Rectal smooth muscle tissue (tissue), 1 donor: ENCODE measurements around the gene RPS21.

Source experiments
- H3K27ac ChIP-seq: one replicate; pipeline ENCODE4 v1.7.0; 2013; ENCODE audit warnings: low read depth, low read length, inconsistent platforms
- H3K27me3 ChIP-seq: one replicate; pipeline ENCODE4 v1.7.0; 2013; ENCODE audit warnings: low read length; ENCODE audit not compliant: control insufficient read depth, insufficient read depth
- H3K36me3 ChIP-seq: one replicate; pipeline ENCODE4 v1.7.0; 2013; ENCODE audit warnings: low read length; ENCODE audit not compliant: control insufficient read depth, insufficient read depth
- H3K4me1 ChIP-seq: one replicate; pipeline ENCODE4 v1.7.0; 2013; ENCODE audit warnings: low read length; ENCODE audit not compliant: control insufficient read depth, insufficient read depth
- H3K4me3 ChIP-seq: one replicate; pipeline ENCODE4 v1.7.0; 2013; ENCODE audit warnings: low read length
- H3K9ac ChIP-seq: one replicate; pipeline ENCODE4 v1.7.0; 2013; ENCODE audit warnings: low read length

The RPS21 gene

GRCh38 chr20:62349556-62350097 is 37.3 kb upstream of the RPS21 start:
- no peaks in the 10 kb centered on the region for H3K27me3 ChIP-seq
- no peak overlapping the region for H3K9ac ChIP-seq
- no peak overlapping the region for H3K4me3 ChIP-seq
- no peak overlapping the region for H3K27ac ChIP-seq
- peaks cover 15% of the 10 kb centered on the region for H3K4me1 ChIP-seq
- H3K36me3 ChIP-seq: peaks cover 18% of the 10 kb centered on the region

GRCh38 chr20:62350098-62350628 is 36.7 kb upstream of the RPS21 start:
- no peak overlapping the region for H3K4me3 ChIP-seq
- H3K27me3 ChIP-seq: no peaks in the 10 kb centered on the region
- peaks cover 20% of the 10 kb centered on the region for H3K4me1 ChIP-seq
- no peak overlapping the region for H3K9ac ChIP-seq
- peak overlapping the region; percentile 44 for H3K27ac ChIP-seq
- peaks cover 18% of the 10 kb centered on the region for H3K36me3 ChIP-seq

GRCh38 chr20:62350629-62351422 is 36.1 kb upstream of the RPS21 start:
- Histone ChIP-seq H3K36me3 (peaks cover 18% of the 10 kb centered on the region), H3K27me3 (no peaks in the 10 kb centered on the region), H3K4me3 (no peak overlapping the region), H3K9ac (no peak overlapping the region), H3K27ac (peak overlapping the region; percentile 85), H3K4me1 (peaks cover 27% of the 10 kb centered on the region)

DNA sequence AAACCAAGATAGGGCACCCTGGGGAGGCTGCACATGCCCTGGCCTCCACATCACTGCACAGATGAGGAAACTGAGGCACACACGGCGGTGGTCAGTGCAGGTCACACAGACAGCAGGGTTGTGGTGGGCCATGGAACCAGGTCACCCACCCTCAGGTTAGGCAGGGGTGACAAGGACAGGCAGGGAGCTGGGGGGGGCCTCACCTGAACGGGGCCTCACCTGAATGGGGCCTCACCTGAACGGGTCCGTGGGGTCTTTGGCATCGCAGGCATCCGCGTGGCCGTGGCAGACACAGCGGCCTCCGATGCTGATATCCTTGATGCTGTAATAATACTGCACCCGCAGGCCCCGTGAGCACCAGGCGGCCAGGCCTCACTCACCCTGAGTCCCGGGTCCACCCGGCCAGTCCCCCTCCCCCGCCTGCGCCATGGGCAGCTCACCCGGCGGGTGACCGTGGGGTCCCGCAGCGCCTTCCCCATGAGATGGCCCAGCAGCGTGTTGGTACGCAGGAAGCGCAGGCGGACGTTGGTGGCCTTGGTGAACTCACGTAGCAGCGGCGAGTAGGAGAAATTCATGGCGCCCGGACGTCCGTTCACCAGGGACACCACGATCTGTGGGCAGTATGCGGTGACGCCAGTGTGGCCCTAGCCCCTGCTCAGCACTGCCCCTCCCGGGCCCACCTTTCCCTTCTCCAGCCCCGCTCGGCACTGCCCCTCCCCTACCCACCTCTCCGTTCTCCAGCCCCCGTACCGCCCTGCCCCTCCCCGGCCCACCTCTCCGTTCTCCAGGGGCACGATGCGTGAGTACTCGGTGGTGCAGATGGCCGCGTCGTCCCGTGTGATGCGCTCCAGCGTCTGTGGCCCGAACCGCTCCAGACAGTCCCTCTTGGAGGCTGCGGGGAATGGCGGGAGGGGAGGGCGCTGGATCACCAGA is 35.2 kb upstream of the RPS21 start:
- peak overlapping the region; percentile 85 for H3K27ac ChIP-seq
- H3K9ac ChIP-seq: no peak overlapping the region
- H3K36me3 ChIP-seq: peaks cover 16% of the 10 kb centered on the region
- peaks cover 36% of the 10 kb centered on the region for H3K4me1 ChIP-seq
- H3K27me3 ChIP-seq: no peaks in the 10 kb centered on the region
- H3K4me3 ChIP-seq: no peak overlapping the region

DNA sequence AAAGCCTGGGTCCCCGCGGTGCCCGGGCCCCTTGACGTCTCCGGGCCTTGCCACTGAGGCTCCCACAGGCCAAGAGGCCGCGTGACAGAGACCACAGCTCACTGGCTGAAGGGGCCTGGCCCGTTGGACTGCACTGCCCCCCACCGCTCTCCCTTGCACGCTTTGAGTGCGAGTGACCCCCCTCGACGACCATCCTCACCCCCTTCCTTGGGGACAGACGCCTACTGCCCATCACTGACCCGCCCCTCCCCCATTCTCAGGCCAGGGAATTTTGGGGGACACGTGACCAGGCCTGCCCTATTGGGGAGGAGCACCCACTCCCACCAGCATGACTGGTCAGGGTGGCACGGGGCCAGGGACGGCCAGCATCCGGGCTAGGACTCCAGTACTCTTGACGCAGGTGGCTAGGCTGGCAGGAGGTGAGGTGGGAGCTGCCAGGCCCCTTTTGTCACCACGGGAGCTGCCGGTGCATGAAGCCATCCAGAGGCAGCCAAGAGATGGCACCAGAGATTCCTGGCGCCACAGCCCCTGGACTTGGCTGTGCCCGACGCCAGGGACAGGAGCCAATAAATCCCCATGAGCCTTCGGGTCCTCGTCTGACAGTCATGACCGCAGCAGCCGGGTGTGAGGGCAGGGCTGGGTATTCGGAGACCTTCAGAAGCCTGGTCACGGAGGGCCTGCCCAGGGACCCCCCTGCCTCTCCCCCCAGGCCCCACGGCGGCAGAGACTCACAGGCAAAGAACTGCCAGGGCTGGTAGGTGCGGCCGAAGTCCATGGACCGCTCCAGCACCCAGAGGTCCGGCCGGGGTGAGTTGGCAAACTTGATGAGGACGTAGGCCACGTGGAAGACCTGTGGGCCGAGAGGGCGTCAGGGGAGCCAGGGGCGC is 34.3 kb upstream of the RPS21 start:
- H3K4me1 ChIP-seq: peaks cover 45% of the 10 kb centered on the region
- H3K9ac ChIP-seq: no peak overlapping the region
- H3K27me3 ChIP-seq: no peaks in the 10 kb centered on the region
- H3K27ac ChIP-seq: peak overlapping the region; percentile 85
- H3K4me3 ChIP-seq: no peak overlapping the region
- H3K36me3 ChIP-seq: peaks cover 14% of the 10 kb centered on the region

DNA sequence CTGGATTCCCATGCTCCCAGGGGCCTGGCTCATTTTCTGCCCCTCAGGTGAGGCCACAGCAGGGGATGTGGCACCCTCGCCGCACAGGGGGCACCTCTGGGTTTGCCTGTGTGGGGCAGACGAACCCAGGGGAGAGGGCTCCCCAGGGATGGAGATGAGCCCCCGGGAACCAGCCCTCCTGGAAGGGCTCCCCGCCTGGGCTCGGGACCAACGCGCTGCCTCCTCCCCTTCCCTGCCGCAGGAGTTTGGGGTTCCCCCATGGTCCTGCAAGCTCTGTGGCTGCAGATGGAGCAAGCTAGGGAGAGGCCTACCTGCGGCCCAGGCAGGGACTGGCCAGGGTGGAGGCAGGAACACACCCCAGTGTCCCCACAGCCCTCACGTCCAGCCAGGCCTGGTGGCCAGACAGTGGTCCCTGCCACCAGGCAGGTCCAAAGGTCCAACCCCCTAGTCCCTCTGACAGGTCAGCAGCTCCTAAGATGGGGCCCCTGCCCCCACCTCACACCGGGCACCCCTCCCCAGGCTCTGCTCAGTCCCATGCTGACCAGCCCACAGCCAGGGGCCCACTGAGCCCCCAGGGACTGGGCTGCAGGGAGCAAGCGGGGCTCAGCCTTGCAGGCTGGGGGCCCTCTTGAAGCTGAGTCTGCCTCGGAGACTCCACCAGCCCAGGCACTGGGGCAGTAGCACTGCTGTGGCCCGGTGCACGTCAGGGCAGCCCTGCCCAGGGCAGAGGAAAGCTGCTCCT is 33.4 kb upstream of the RPS21 start:
- Histone ChIP-seq H3K9ac (no peak overlapping the region), H3K4me3 (no peak overlapping the region), H3K27me3 (no peaks in the 10 kb centered on the region), H3K36me3 (peaks cover 14% of the 10 kb centered on the region), H3K4me1 (peaks cover 53% of the 10 kb centered on the region), H3K27ac (peak overlapping the region; percentile 83)

DNA sequence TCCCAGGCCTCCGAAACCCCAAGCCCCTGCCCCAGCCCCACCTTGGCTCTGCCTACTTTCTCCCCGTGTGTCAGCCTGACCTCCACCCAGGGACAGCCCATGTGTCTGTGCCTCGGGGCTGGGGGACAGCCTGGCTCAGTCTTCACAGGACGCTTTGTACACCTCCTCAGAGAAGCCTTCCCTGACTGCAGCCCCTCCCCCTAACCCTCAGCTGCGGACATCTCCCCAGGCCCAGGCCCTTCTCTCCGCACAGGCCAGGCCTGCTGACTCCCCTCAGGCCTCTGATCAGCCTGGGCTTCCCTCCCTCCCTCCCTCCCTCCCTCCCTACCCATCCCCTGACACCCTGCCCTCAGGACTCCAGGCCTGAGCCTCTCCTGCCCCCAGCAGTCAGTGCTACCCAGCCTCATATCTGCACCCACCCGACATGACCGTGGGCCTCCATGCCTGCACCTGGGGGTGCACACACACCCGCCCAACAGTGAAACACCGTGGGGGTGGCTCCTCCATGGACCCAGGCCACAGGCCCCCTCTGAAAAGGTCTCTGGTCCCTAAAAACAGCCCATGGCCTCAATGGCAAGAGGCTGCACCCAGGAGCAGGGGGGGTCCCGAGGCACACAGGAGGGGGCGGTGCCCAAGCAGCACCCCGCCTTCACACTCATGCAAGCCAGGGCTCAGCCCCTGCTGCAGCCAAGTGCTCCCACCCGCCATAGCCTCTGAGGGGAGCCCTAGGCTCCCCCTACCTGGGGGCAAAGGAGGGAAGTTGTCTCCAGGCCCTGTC is 32.7 kb upstream of the RPS21 start:
- H3K4me3 ChIP-seq: no peak overlapping the region
- peaks cover 60% of the 10 kb centered on the region for H3K4me1 ChIP-seq
- peak overlapping the region; percentile 88 for H3K27ac ChIP-seq
- H3K27me3 ChIP-seq: no peaks in the 10 kb centered on the region
- no peak overlapping the region for H3K9ac ChIP-seq
- H3K36me3 ChIP-seq: peaks cover 14% of the 10 kb centered on the region

DNA sequence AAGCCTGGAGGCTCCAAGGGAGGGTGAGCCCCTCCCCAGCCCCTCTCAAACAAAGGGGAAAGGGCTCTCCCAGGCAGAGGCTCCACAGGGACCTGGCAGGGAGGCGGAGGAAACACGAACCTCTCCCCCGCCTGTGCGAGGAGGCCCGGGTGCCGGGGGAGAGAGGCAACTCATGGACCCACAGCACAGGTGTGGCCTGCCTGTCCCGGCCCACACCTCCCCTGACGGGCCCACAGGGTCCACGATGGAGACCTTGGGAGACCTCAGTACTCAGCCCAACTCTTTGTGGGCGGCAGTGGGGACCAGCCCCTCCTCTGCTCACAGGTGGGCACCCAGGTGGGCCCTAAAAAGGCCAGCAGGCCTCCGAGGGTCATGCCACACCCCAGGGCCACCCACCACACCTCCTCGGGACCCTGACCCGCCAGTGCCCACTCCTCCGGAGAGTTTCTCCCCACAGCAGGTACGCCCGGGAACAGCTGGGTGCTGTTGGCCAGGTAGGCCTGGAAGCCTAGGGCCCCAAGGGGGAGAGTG is 32.0 kb upstream of the RPS21 start:
- Histone ChIP-seq H3K27me3 (no peaks in the 10 kb centered on the region), H3K4me3 (peak overlapping the region; percentile 24), H3K36me3 (peaks cover 12% of the 10 kb centered on the region), H3K4me1 (peaks cover 61% of the 10 kb centered on the region), H3K9ac (no peak overlapping the region), H3K27ac (peak overlapping the region; percentile 88)

- Histone ChIP-seq H3K36me3 (peaks cover 8% of the 10 kb centered on the region), H3K4me3 (peak overlapping the region; percentile 24), H3K27ac (peak overlapping the region; percentile 88), H3K4me1 (peaks cover 61% of the 10 kb centered on the region), H3K9ac (no peak overlapping the region), H3K27me3 (no peaks in the 10 kb centered on the region)
These were observed 31.4 kb upstream of the RPS21 start for GRCh38 chr20:62355516-62355877.

- H3K9ac ChIP-seq: no peak overlapping the region
- H3K4me1 ChIP-seq: peaks cover 65% of the 10 kb centered on the region
- peak overlapping the region; percentile 44 for H3K4me3 ChIP-seq
- H3K36me3 ChIP-seq: peaks cover 5% of the 10 kb centered on the region
- H3K27me3 ChIP-seq: no peaks in the 10 kb centered on the region
- peak overlapping the region; percentile 88 for H3K27ac ChIP-seq
These were observed 30.9 kb upstream of the RPS21 start for GRCh38 chr20:62355878-62356588.
